H9 (cell line): Measurements from ENCODE around the gene PDK4. TPM values are rescaled to one million over a fixed set of nuclear protein-coding genes. Genes with fewer than 3 reads are reported as not detected.

Experiments
- DNase-seq: peaks from one replicate; pipeline ENCODE4 v3.0.0-alpha.2; 2017
- H2AFZ ChIP-seq: one replicate; pipeline ENCODE4 v1.6.1; 2013; ENCODE audit warnings: mild to moderate bottlenecking, low read length, control low read depth, moderate library complexity
- H2AK5ac ChIP-seq: 2 replicates; pipeline ENCODE4 v1.6.1; 2013; ENCODE audit warnings: low read length, control low read depth, mixed read lengths; ENCODE audit not compliant: insufficient read length
- H2BK120ac ChIP-seq: one replicate; pipeline ENCODE4 v1.6.1; 2013; ENCODE audit warnings: low read depth, mild to moderate bottlenecking, low read length, control low read depth, inconsistent platforms; ENCODE audit not compliant: poor library complexity, severe bottlenecking
- H2BK12ac ChIP-seq: 2 replicates; pipeline ENCODE4 v1.6.1; 2013; ENCODE audit warnings: low read length, control low read depth, mixed read lengths, low read depth; ENCODE audit not compliant: insufficient read length
- H2BK15ac ChIP-seq: 2 replicates; pipeline ENCODE4 v1.6.1; 2013; ENCODE audit warnings: low read depth, low read length, control low read depth
- H2BK20ac ChIP-seq: one replicate; pipeline ENCODE4 v1.6.1; 2013; ENCODE audit warnings: low read depth, mild to moderate bottlenecking, low read length, control low read depth, inconsistent platforms; ENCODE audit not compliant: poor library complexity, severe bottlenecking
- H2BK5ac ChIP-seq: 2 replicates; pipeline ENCODE4 v1.6.1; 2013; ENCODE audit warnings: low read length, control low read depth, mixed read lengths; ENCODE audit not compliant: insufficient read length
- H3K14ac ChIP-seq: 2 replicates; pipeline ENCODE4 v1.6.1; 2013; ENCODE audit warnings: low read length, control low read depth; ENCODE audit not compliant: insufficient read depth
- H3K18ac ChIP-seq: 2 replicates; pipeline ENCODE4 v1.6.1; 2013; ENCODE audit warnings: low read depth, mild to moderate bottlenecking, mixed read lengths, low read length, control low read depth; ENCODE audit not compliant: insufficient read length
- H3K23ac ChIP-seq: 2 replicates; pipeline ENCODE4 v1.6.1; 2013; ENCODE audit warnings: low read length, control low read depth, mixed read lengths, low read depth; ENCODE audit not compliant: insufficient read length
- H3K23me2 ChIP-seq: 2 replicates; pipeline ENCODE4 v1.6.1; 2013; ENCODE audit warnings: low read depth, mild to moderate bottlenecking, mixed read lengths, low read length, control low read depth; ENCODE audit not compliant: insufficient read length, poor library complexity, severe bottlenecking
- H3K27ac ChIP-seq: 2 replicates; pipeline ENCODE4 v1.5.1; 2013; ENCODE audit warnings: low read length, control low read depth, mixed read lengths, low read depth; ENCODE audit not compliant: insufficient read length
- H3K27me3 ChIP-seq: 2 replicates; pipeline ENCODE4 v1.6.1; 2013; ENCODE audit warnings: low read length, control low read depth, inconsistent platforms; ENCODE audit not compliant: insufficient read depth
- H3K4ac ChIP-seq: 2 replicates; pipeline ENCODE4 v1.6.1; 2013; ENCODE audit warnings: low read depth, mild to moderate bottlenecking, control low read depth, inconsistent platforms, low read length, moderate library complexity
- H3K4me1 ChIP-seq: 2 replicates; pipeline ENCODE4 v1.6.1; 2013; ENCODE audit warnings: low read length, control low read depth, inconsistent platforms; ENCODE audit not compliant: insufficient read depth
- H3K4me2 ChIP-seq: 2 replicates; pipeline ENCODE4 v1.6.1; 2013; ENCODE audit warnings: low read length, control low read depth, mixed read lengths; ENCODE audit not compliant: insufficient read length, insufficient read depth
- H3K56ac ChIP-seq: 2 replicates; pipeline ENCODE4 v1.6.1; 2013; ENCODE audit warnings: low read depth, mild to moderate bottlenecking, mixed read lengths, low read length, control low read depth; ENCODE audit not compliant: insufficient read length
- H3K79me1 ChIP-seq: 2 replicates; pipeline ENCODE4 v1.6.1; 2013; ENCODE audit warnings: low read depth, mild to moderate bottlenecking, moderate library complexity, low read length, control low read depth, inconsistent platforms; ENCODE audit not compliant: insufficient read depth, poor library complexity, severe bottlenecking
- H3K79me2 ChIP-seq: 2 replicates; pipeline ENCODE4 v1.6.1; 2013; ENCODE audit warnings: low read length, control low read depth, inconsistent platforms; ENCODE audit not compliant: insufficient read depth
- H3K9ac ChIP-seq: 2 replicates; pipeline ENCODE4 v1.6.1; 2013; ENCODE audit warnings: low read length, control low read depth, mixed read lengths; ENCODE audit not compliant: insufficient read length; ENCODE audit errors: extremely low read depth
- H3K9me3 ChIP-seq: one replicate; pipeline ENCODE4 v1.6.1; 2013; ENCODE audit warnings: low read depth, low read length, inconsistent platforms; ENCODE audit not compliant: control insufficient read depth
- H3T11ph ChIP-seq: one replicate; pipeline ENCODE4 v1.6.1; 2013; ENCODE audit warnings: mild to moderate bottlenecking, low read length, control low read depth, inconsistent platforms
- H4K20me1 ChIP-seq: one replicate; pipeline ENCODE4 v1.6.1; 2013; ENCODE audit not compliant: control insufficient read depth, insufficient read length, insufficient read depth
- H4K5ac ChIP-seq: 2 replicates; pipeline ENCODE4 v1.6.1; 2013; ENCODE audit warnings: low read depth, mild to moderate bottlenecking, mixed read lengths, low read length, control low read depth; ENCODE audit not compliant: insufficient read length
- H4K8ac ChIP-seq: replicated peaks from 2 replicates; pipeline ENCODE4 v1.6.1; 2013; ENCODE audit warnings: low read length, control low read depth, mixed read lengths, low read depth; ENCODE audit not compliant: insufficient read length
- H4K91ac ChIP-seq: 2 replicates; pipeline ENCODE4 v1.6.1; 2013; ENCODE audit warnings: low read depth, mild to moderate bottlenecking, moderate library complexity, mixed read lengths, low read length, control low read depth; ENCODE audit not compliant: insufficient read length
- H3K27ac Mint-ChIP-seq, 3 experiments: 2 replicates in 2 of 3; 3 replicates in 1 of 3; pipeline ENCODE4 v1.8.0; 2020 to 2021; ENCODE audit warnings: mixed read lengths in 3 of 3, mild to moderate bottlenecking in 1 of 3, moderate library complexity in 1 of 3
- H3K27me3 Mint-ChIP-seq: 2 replicates; pipeline ENCODE4 v1.8.0; 2021; ENCODE audit warnings: low read depth, mild to moderate bottlenecking, moderate library complexity, mixed read lengths
- H3K36me3 Mint-ChIP-seq, 3 experiments: 2 replicates in 2 of 3; 3 replicates in 1 of 3; pipeline ENCODE4 v1.8.0; 2020 to 2021; ENCODE audit warnings: low read depth in 3 of 3, mixed read lengths in 3 of 3; ENCODE audit not compliant: insufficient read depth in 1 of 3
- H3K4me1 Mint-ChIP-seq, 2 experiments: 2 replicates each; pipeline ENCODE4 v1.8.0; 2020; ENCODE audit warnings: mixed read lengths in 2 of 2
- H3K4me3 Mint-ChIP-seq, 2 experiments: 2 replicates in 1 of 2; 3 replicates in 1 of 2; pipeline ENCODE4 v1.8.0; 2020 to 2021; ENCODE audit warnings: mild to moderate bottlenecking in 2 of 2, mixed read lengths in 2 of 2, moderate library complexity in 1 of 2
- H3K9me3 Mint-ChIP-seq, 2 experiments: 2 replicates in 1 of 2; 3 replicates in 1 of 2; pipeline ENCODE4 v1.8.0; 2020; ENCODE audit warnings: mild to moderate bottlenecking in 2 of 2, mixed read lengths in 2 of 2, moderate library complexity in 1 of 2
- CTCF ChIP-seq: fragments of 200-600 bp; sonication (generic); conservative IDR thresholded peaks from 3 replicates; pipeline ENCODE4 v1.8.0; 2021; ENCODE audit warnings: antibody characterized with exemption, mild to moderate bottlenecking
- WGBS: extraction: QIAGEN DNeasy Blood & Tissue Kit; methylation state at CpG from one replicate; pipeline ENCODE4 v1.1.7; 2013; ENCODE audit warnings: missing lambda C conversion rate, low lambda C conversion rate, mixed read lengths; ENCODE audit not compliant: insufficient read length; ENCODE audit errors: extremely low coverage; 5-methylcytosine and 5-hydroxymethylcytosine counted together
- total RNA-seq: library from RNA; stranded (reverse); gene quantifications from 2 replicates; pipeline ENCODE4 v1.2.1, GENCODE V29; 2021

PDK4 gene
- total RNA-seq, 1 experiment from 2014 or later, result not detected

- H3K27me3 ChIP-seq, result no peaks in the 10 kb centered on the region; the same call in 1 of the 2 replicates
- no CpG with 5 or more reads among the region's 4 CpGs for WGBS
- H3K36me3 Mint-ChIP-seq, result no peaks in the 10 kb centered on the region; a peak in 1 of 7 replicates
- H3K4me3 Mint-ChIP-seq, result no peak overlapping the region
- no peak overlapping the region for H3K9ac ChIP-seq
- no peak overlapping the region for H3K27ac Mint-ChIP-seq
- H3K27ac ChIP-seq, result no peak overlapping the region
- no peak overlapping the region for H3T11ph ChIP-seq
- no peak overlapping the region for H3K4ac ChIP-seq
- H2BK120ac ChIP-seq, result no peak overlapping the region
- H2AFZ ChIP-seq, result no peak overlapping the region
- TF ChIP-seq CTCF, result no peak
- H3K23ac ChIP-seq, result no peak overlapping the region
- H3K56ac ChIP-seq, result no peak overlapping the region
- no peak overlapping the region for H3K18ac ChIP-seq
- no peak overlapping the region for H2BK5ac ChIP-seq
- no peak for DNase-seq
- no peaks in the 10 kb centered on the region for H3K9me3 ChIP-seq
- H2BK20ac ChIP-seq, result no peak overlapping the region
- no peaks in the 10 kb centered on the region for H3K79me1 ChIP-seq
- peaks cover 7 to 15% of the 10 kb centered on the region in 2 experiments; a peak in 3 of 5 replicates for H3K9me3 Mint-ChIP-seq
- H4K20me1 ChIP-seq, result no peaks in the 10 kb centered on the region
- H2AK5ac ChIP-seq, result no peak overlapping the region
- H2BK12ac ChIP-seq, result no peak overlapping the region
- H3K4me1 ChIP-seq, result no peaks in the 10 kb centered on the region
- peaks cover 63% of the 10 kb centered on the region for H3K27me3 Mint-ChIP-seq
- no peak overlapping the region for H3K14ac ChIP-seq
- H4K8ac ChIP-seq, result no peak overlapping the region
- no peak overlapping the region for H3K4me2 ChIP-seq
- H3K23me2 ChIP-seq, result no peaks in the 10 kb centered on the region
- no peak overlapping the region for H4K91ac ChIP-seq
- H2BK15ac ChIP-seq, result no peak overlapping the region
- no peaks in the 10 kb centered on the region for H3K4me1 Mint-ChIP-seq
- no peaks in the 10 kb centered on the region for H3K79me2 ChIP-seq
- no peak overlapping the region for H4K5ac ChIP-seq
These were observed 6.1 kb upstream of the PDK4 start for GRCh38 chr7:95602421-95602820.
